ENCODE data around the gene SEC14L3.

SEC14L3 gene

GRCh38 chr22:30471616-30472318, at the start of gene SEC14L3:
Gene SEC14L3 (minus strand): TSS chr22:30472017. CDS start chr22:30471958, 59 bp downstream.
- DNase-seq (ENCODE audit: low read depth, low spot score): no peak

DNA sequence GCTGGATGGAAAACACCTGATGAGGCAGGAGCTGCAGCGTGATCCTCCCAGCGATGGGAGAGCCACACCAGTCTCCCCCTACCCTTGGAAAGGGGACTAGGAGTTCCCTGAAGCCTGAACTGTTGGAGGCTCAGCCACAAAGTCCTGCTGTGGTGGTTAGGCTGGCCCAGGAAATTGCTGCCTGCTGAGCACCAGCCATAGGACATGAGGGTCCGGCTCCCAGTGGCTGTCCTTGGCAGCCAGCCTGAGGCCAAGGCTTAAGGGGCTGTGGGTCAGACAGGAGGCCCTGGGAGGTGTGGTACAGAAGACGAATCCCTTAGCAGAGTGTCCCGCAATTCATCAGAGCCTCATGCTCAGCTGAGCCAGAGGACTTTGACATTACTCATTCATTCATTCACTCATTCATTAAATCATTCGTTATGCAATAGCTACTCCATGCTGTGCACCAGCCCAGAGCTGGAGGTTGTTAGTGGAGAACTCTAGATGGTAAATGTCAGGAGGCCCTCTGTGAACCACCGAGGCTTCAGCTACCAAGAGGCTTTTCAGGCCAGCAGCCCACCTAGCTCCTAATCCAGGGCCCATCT, 48.1 kb upstream of the SEC14L3 start:
- no peak for DNase-seq (ENCODE audit: low read depth, low spot score)

GRCh38 chr22:30516731-30517130, 44.9 kb upstream of the SEC14L3 start:
- DNase-seq (ENCODE audit: low read depth, low spot score): no peak

DNA sequence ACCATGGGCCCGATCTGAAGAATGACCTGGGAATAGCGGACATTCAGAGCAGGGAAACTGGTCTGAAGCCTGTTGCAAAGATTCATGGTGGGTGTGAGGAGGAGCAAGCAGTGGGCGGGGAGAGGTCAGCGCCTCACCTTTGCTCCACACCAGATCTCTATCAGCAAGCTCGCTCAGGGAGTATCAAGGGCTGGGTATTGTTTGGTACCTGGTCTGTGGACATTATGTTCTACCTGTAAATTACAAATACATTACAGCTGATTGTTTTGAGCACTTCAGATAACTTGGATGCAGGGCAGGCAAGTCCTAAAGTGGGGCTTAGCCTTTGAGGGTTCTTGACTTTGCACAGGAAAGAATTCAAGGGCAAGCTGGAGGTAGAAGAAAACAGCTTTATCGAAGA, 44.5 kb upstream of the SEC14L3 start:
- DNase-seq (ENCODE audit: low read depth, low spot score): no peak

- DNase-seq (ENCODE audit: low read depth, low spot score): no peak
Observed at GRCh38 chr22:30514252-30514651, 42.4 kb upstream of the SEC14L3 start.

DNA sequence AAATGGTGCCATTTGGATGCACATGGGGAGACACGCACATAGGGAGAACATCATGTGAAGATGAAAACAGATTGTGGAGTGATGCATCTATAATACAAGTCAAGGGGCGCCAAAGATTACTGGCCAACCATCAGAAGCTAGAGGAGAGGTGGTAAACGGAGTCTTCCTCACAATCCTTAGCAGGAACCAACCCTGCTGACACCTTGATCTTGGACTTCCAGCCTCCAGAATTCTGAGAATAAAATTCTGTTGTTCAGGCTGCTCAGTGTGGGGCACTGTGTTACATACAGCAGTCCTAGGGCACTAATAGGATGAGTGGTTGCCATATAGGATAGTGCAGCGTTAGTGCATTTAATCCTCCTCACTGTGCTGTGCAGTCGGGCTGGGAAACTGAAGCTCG, 41.6 kb upstream of the SEC14L3 start:
- DNase-seq (ENCODE audit: low read depth, low spot score): no peak

DNA sequence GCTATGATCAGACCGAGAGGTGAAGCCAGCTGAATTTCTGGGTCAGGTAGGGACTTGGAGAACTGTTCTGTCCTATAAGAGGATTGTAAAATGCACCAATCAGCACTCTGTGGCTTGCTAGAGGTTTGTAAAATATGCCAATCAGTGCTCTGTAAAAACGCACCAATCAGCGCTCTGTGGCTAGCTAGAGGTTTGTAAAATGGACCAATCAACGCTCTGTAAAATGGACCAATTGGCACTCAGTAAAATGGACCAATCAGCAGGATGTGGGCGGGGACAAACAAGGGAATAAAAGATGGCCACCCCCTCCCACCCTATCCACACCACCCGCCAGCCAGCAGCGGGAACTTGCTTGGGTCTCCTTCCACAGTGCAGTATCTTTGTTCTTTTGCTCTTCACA, 40.1 kb upstream of the SEC14L3 start:
- no peak for DNase-seq (ENCODE audit: low read depth, low spot score)

DNA sequence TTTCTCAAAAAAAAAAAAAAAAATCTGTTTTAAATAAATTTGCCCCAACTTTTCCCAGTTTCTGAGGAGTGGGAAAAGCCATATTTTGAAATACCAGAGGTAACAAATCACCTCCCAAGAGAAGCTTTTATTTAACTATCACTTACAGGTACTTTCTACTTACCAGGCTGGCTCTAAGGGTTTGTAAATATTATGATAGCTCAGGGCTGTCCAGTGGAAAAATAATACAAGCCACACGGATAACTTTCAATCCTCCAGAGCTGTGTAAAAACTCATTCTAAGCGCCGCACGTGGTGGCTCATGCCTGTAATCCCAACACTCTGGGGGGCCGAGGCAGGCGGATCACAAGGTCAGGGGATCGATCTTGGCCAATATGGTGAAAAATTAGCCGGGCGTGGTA, 39.3 kb upstream of the SEC14L3 start:
- no peak for DNase-seq (ENCODE audit: low read depth, low spot score)

DNA sequence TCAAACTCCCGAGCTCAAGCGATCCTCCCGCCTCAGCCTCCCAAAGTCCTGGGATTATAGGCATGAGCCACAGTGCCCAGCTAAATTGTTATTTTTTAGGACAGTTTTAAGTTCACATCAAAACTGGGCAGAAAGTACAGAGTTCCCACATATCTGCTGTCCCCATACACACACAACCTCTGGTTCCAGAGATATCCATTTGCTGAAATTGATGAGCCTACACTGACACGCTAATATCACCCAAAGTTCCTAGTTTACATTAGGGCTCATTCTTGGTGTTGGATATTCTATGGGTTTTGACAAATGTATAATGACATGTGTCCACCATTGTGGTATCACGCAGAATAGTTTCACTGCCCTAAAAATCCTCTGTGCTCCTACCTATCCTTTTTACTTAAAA, 36.4 kb upstream of the SEC14L3 start:
- no peak for DNase-seq (ENCODE audit: low read depth, low spot score)

- DNase-seq (ENCODE audit: low read depth, low spot score): no peak
Observed at GRCh38 chr22:30507670-30508069, 35.9 kb upstream of the SEC14L3 start.

GRCh38 chr22:30506507-30506968, 34.7 kb upstream of the SEC14L3 start:
- DNase-seq (ENCODE audit: low read depth, low spot score): no peak

DNA sequence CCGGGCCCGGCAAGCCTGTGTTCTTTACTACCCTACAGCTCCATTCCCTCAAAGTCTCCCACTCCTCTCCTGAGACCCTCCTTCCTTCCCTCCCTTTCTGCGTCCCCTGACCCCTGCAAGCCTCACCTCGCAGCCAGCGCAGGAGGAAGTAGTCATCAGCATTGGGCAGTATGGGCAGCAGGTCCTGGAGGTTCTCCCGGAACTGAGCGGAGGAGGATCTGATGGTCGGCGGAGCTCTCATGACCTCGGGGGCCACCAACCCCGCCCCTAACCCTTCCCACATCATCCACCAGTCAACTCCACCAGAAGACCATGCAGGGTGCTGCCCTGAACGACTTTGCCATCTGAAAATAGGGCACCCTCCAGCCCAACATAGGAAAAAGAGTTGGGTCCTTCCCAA, 31.7 kb upstream of the SEC14L3 start:
- DNase-seq (ENCODE audit: low read depth, low spot score): no peak

- DNase-seq (ENCODE audit: low read depth, low spot score): no peak
Observed at GRCh38 chr22:30502911-30503310, 31.1 kb upstream of the SEC14L3 start.

GRCh38 chr22:30502153-30502552, 30.3 kb upstream of the SEC14L3 start:
- DNase-seq (ENCODE audit: low read depth, low spot score): no peak

DNA sequence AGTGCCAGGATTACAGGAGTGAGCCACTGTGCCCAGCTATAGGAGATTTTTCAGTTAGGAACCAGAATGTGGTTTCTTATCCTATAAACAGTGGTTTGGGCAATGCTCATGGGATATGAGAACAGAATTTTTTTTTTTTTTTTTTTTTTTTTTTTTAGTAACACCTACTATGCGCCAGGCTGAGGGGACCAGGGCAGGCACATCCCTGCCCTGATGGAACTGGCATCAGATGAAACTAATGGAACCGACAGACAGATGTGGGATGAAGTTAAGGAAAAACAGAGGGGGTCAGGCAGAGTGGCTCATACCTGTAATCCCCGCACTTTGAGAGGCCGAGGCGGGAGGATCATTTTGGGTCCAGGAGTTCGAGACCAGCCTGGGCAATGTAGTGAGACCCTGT, 28.8 kb upstream of the SEC14L3 start:
- no peak for DNase-seq (ENCODE audit: low read depth, low spot score)

GRCh38 chr22:30497466-30498150, 25.8 kb upstream of the SEC14L3 start:
- no peak for DNase-seq (ENCODE audit: low read depth, low spot score)

- no peak for DNase-seq (ENCODE audit: low read depth, low spot score)
Observed at GRCh38 chr22:30495041-30495784, 23.4 kb upstream of the SEC14L3 start.

- no peak for DNase-seq (ENCODE audit: low read depth, low spot score)
Observed at GRCh38 chr22:30492144-30492543, 20.3 kb upstream of the SEC14L3 start.

DNA sequence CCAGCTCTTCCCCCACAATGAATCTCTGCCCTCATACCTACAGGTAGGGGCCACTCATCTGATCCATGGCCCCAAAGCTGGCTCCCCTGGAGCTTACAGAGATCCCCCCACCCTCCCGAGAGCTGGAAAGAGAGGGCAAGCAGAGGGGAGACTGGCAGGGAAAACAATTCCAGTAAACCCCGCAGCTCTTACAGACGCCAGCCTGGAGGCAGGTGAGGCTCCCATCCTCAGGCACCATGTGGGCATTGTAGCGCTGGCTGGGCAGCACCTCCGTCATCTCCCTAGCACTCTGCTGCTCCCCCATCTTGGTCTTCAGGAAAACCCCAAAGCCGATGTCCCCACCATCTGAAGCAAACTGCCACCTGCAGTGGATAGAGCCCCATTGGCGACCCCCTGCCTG, 19.6 kb upstream of the SEC14L3 start:
- DNase-seq (ENCODE audit: low read depth, low spot score): no peak

DNA sequence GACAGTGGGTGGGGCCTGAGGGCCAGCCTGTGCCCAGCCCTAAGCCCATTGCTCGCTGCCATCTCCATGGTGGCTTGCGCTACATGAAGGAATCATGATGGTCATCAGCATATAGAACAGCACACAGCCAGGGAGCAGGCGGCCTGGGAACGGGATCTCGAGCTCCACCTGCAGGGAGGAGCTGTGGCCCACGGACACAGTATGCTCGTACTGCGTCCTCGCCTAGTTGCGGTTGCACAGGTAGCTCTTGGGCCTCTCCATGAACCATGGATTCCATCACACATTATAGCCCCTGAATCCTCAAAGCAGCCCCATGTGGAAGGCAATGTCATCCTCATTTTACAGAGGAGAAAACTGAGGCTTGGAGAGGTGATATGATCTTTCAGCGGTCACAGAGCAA, 18.6 kb upstream of the SEC14L3 start:
- no peak for DNase-seq (ENCODE audit: low read depth, low spot score)

DNA sequence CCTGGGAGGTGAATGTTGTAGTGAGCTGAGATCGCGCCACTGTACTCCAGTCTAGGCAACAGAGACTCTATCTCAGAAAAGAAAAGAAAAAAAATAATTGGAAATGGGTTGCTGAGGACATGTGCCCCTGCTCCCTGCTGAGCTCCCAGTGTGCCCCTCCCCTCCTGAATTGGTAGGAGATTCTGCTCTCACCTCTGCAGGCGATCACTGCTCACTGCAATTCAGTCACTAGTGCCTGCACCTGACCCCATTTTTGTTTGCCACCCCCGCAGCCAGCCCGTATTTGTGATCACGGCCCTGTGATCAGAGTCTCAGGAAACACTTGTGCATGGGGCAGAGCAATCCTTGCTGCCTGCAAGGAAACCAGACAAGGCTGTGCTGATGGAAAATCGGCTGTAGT, 16.3 kb upstream of the SEC14L3 start:
- DNase-seq (ENCODE audit: low read depth, low spot score): no peak

DNA sequence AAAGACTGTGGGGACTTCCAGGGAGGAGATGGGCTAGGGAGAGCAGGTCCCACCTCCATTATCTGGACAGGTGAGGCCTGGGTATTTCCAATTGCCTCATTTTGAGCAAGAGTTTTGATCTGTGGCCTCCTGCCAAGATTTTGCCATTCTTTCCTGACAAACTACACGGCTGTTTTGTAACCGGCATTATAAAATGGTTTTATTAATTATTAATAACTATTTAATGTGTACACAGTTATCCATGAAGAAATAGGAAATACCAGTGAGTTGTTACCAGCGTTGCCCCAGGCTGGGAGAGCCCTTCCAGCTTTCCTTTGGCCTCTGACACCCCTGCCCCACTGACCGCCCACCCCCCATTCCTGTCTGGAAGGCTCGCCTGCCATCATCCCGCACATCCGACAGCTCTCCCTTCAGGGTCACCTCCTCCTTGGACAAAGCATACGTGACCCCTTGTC, 14.9 kb upstream of the SEC14L3 start:
- no peak for DNase-seq (ENCODE audit: low read depth, low spot score)

Measured in astrocyte of the hippocampus (primary cell).